MV-4-11 (cell line): Measurements from ENCODE around the gene CARNS1.

Source experiments
- DNase-seq: peaks from one replicate; lab custom pipeline; 2025; lab: John Stamatoyannopoulos, UW

The CARNS1 gene

GRCh38 chr11:67415501-67416304 is at the start of gene CARNS1:
Gene CARNS1 (plus strand): TSS chr11:67415678. CDS start chr11:67416200, 522 bp downstream.
- no peak for DNase-seq

GRCh38 chr11:67365736-67366444 is 49.6 kb upstream of the CARNS1 start:
- no peak for DNase-seq

- DNase-seq: no peak
These were observed 48.9 kb upstream of the CARNS1 start for GRCh38 chr11:67366546-67366945.

- DNase-seq: no peak
These were observed 48.3 kb upstream of the CARNS1 start for GRCh38 chr11:67366961-67367760.

- DNase-seq: no peak
These were observed 47.7 kb upstream of the CARNS1 start for GRCh38 chr11:67367761-67368227.

- DNase-seq: no peak
These were observed 46.9 kb upstream of the CARNS1 start for GRCh38 chr11:67368621-67369020.

GRCh38 chr11:67369275-67369674 is 46.2 kb upstream of the CARNS1 start:
- no peak for DNase-seq

GRCh38 chr11:67369801-67370284 is 45.6 kb upstream of the CARNS1 start:
- DNase-seq: no peak

GRCh38 chr11:67370351-67371076 is 45.0 kb upstream of the CARNS1 start:
- no peak for DNase-seq

GRCh38 chr11:67371189-67371910 is 44.1 kb upstream of the CARNS1 start:
- peak; percentile 45 for DNase-seq

GRCh38 chr11:67371911-67372320 is 43.6 kb upstream of the CARNS1 start:
- DNase-seq: peak; percentile 13

- no peak for DNase-seq
These were observed 43.0 kb upstream of the CARNS1 start for GRCh38 chr11:67372321-67372992.

- DNase-seq: no peak
These were observed 42.4 kb upstream of the CARNS1 start, which contains the start of gene CLCF1 for GRCh38 chr11:67372993-67373647. Gene CLCF1 (minus strand): TSS chr11:67373598. CDS start chr11:67373539, 59 bp downstream.

- peak; percentile 47 for DNase-seq
These were observed 41.6 kb upstream of the CARNS1 start for GRCh38 chr11:67373648-67374570.

- DNase-seq: no peak
These were observed 40.8 kb upstream of the CARNS1 start for GRCh38 chr11:67374571-67375281.

- DNase-seq: no peak
These were observed 40.0 kb upstream of the CARNS1 start for GRCh38 chr11:67375320-67376055.
